ENCODE data around the gene AADACL3.

DNA sequence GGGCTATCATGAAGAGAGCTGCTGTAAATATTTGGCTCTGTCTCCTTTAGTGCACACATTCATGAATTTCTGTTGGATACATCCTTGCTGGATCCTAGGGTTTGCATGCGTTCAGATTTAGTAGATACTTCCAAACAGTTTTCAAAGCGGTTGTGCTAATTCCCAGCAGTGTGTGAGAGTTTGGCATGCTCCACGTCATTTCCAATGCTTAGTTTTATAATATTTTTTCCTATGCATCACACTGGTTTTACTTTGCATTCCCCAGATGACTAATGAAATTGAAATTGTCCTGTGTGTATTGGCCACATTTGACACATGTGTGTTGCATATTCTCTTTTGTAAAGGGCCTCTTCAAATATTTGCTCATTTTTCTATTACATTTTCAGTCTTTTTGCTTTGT lies 18.5 kb upstream of the AADACL3 start:
- TF ChIP-seq ZNF561 (CRISPR knock-in tag; conservative IDR thresholded peaks at IDR 0.05) = no peak
- TF ChIP-seq GTF2E2 (tag; IDR thresholded peaks at IDR 0.05) = no peak
- no peak for TF ChIP-seq EP300 (IDR thresholded peaks at IDR 0.05; ENCODE audit: low read length)
- TF ChIP-seq, protein P1, sequence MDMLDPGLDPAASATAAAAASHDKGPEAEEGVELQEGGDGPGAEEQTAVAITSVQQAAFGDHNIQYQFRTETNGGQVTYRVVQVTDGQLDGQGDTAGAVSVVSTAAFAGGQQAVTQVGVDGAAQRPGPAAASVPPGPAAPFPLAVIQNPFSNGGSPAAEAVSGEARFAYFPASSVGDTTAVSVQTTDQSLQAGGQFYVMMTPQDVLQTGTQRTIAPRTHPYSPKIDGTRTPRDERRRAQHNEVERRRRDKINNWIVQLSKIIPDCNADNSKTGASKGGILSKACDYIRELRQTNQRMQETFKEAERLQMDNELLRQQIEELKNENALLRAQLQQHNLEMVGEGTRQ (CRISPR knock-in tag; IDR thresholded peaks at IDR 0.05) = no peak
- TF ChIP-seq, protein P2, sequence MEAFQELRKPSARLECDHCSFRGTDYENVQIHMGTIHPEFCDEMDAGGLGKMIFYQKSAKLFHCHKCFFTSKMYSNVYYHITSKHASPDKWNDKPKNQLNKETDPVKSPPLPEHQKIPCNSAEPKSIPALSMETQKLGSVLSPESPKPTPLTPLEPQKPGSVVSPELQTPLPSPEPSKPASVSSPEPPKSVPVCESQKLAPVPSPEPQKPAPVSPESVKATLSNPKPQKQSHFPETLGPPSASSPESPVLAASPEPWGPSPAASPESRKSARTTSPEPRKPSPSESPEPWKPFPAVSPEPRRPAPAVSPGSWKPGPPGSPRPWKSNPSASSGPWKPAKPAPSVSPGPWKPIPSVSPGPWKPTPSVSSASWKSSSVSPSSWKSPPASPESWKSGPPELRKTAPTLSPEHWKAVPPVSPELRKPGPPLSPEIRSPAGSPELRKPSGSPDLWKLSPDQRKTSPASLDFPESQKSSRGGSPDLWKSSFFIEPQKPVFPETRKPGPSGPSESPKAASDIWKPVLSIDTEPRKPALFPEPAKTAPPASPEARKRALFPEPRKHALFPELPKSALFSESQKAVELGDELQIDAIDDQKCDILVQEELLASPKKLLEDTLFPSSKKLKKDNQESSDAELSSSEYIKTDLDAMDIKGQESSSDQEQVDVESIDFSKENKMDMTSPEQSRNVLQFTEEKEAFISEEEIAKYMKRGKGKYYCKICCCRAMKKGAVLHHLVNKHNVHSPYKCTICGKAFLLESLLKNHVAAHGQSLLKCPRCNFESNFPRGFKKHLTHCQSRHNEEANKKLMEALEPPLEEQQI (IDR thresholded peaks at IDR 0.05) = no peak
- no peak for TF ChIP-seq POLR2A (conservative IDR thresholded peaks at IDR 0.05)
- no peak for TF ChIP-seq TEAD4 (IDR thresholded peaks at IDR 0.05; ENCODE audit: low read length)
- TF ChIP-seq TEAD4 (CRISPR knock-in tag; IDR thresholded peaks at IDR 0.05; ENCODE audit: borderline replicate concordance) = no peak
- no peak for TF ChIP-seq XRCC5 (IDR thresholded peaks at IDR 0.05; ENCODE audit: low read depth, low read length)
- TF ChIP-seq, protein P3, sequence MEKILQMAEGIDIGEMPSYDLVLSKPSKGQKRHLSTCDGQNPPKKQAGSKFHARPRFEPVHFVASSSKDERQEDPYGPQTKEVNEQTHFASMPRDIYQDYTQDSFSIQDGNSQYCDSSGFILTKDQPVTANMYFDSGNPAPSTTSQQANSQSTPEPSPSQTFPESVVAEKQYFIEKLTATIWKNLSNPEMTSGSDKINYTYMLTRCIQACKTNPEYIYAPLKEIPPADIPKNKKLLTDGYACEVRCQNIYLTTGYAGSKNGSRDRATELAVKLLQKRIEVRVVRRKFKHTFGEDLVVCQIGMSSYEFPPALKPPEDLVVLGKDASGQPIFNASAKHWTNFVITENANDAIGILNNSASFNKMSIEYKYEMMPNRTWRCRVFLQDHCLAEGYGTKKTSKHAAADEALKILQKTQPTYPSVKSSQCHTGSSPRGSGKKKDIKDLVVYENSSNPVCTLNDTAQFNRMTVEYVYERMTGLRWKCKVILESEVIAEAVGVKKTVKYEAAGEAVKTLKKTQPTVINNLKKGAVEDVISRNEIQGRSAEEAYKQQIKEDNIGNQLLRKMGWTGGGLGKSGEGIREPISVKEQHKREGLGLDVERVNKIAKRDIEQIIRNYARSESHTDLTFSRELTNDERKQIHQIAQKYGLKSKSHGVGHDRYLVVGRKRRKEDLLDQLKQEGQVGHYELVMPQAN (IDR thresholded peaks at IDR 0.05; ENCODE audit: borderline replicate concordance) = no peak
- TF ChIP-seq EZH2 (IDR thresholded peaks at IDR 0.05; ENCODE audit: borderline replicate concordance, low read depth, low read length) = no peak
- TF ChIP-seq TCF7 (IDR thresholded peaks at IDR 0.05; ENCODE audit: borderline replicate concordance) = no peak
- TF ChIP-seq HMGN3 (IDR thresholded peaks at IDR 0.05; ENCODE audit: borderline replicate concordance, extremely low read depth, insufficient read length, low read depth, low read length) = no peak
- TF ChIP-seq, protein P4, sequence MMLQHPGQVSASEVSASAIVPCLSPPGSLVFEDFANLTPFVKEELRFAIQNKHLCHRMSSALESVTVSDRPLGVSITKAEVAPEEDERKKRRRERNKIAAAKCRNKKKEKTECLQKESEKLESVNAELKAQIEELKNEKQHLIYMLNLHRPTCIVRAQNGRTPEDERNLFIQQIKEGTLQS (IDR thresholded peaks at IDR 0.05) = no peak
- TF ChIP-seq, protein P4 (CRISPR knock-in tag; conservative IDR thresholded peaks at IDR 0.05) = no peak
- TF ChIP-seq, protein P5, sequence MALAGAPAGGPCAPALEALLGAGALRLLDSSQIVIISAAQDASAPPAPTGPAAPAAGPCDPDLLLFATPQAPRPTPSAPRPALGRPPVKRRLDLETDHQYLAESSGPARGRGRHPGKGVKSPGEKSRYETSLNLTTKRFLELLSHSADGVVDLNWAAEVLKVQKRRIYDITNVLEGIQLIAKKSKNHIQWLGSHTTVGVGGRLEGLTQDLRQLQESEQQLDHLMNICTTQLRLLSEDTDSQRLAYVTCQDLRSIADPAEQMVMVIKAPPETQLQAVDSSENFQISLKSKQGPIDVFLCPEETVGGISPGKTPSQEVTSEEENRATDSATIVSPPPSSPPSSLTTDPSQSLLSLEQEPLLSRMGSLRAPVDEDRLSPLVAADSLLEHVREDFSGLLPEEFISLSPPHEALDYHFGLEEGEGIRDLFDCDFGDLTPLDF (CRISPR knock-in tag; IDR thresholded peaks at IDR 0.05) = no peak
